H9 (cell line): ENCODE data around the gene SLC10A4. TPM values are rescaled to one million over a fixed set of nuclear protein-coding genes. Genes with fewer than 3 reads are reported as not detected.

Source experiments
- DNase-seq: peaks from one replicate; pipeline ENCODE4 v3.0.0-alpha.2; 2017
- H2AFZ ChIP-seq: one replicate; pipeline ENCODE4 v1.6.1; 2013; ENCODE audit warnings: mild to moderate bottlenecking, low read length, control low read depth, moderate library complexity
- H2AK5ac ChIP-seq: 2 replicates; pipeline ENCODE4 v1.6.1; 2013; ENCODE audit warnings: low read length, control low read depth, mixed read lengths; ENCODE audit not compliant: insufficient read length
- H2BK120ac ChIP-seq: one replicate; pipeline ENCODE4 v1.6.1; 2013; ENCODE audit warnings: low read depth, mild to moderate bottlenecking, low read length, control low read depth, inconsistent platforms; ENCODE audit not compliant: poor library complexity, severe bottlenecking
- H2BK12ac ChIP-seq: 2 replicates; pipeline ENCODE4 v1.6.1; 2013; ENCODE audit warnings: low read length, control low read depth, mixed read lengths, low read depth; ENCODE audit not compliant: insufficient read length
- H2BK15ac ChIP-seq: 2 replicates; pipeline ENCODE4 v1.6.1; 2013; ENCODE audit warnings: low read depth, low read length, control low read depth
- H2BK20ac ChIP-seq: one replicate; pipeline ENCODE4 v1.6.1; 2013; ENCODE audit warnings: low read depth, mild to moderate bottlenecking, low read length, control low read depth, inconsistent platforms; ENCODE audit not compliant: poor library complexity, severe bottlenecking
- H2BK5ac ChIP-seq: 2 replicates; pipeline ENCODE4 v1.6.1; 2013; ENCODE audit warnings: low read length, control low read depth, mixed read lengths; ENCODE audit not compliant: insufficient read length
- H3K14ac ChIP-seq: 2 replicates; pipeline ENCODE4 v1.6.1; 2013; ENCODE audit warnings: low read length, control low read depth; ENCODE audit not compliant: insufficient read depth
- H3K18ac ChIP-seq: 2 replicates; pipeline ENCODE4 v1.6.1; 2013; ENCODE audit warnings: low read depth, mild to moderate bottlenecking, mixed read lengths, low read length, control low read depth; ENCODE audit not compliant: insufficient read length
- H3K23ac ChIP-seq: 2 replicates; pipeline ENCODE4 v1.6.1; 2013; ENCODE audit warnings: low read length, control low read depth, mixed read lengths, low read depth; ENCODE audit not compliant: insufficient read length
- H3K23me2 ChIP-seq: 2 replicates; pipeline ENCODE4 v1.6.1; 2013; ENCODE audit warnings: low read depth, mild to moderate bottlenecking, mixed read lengths, low read length, control low read depth; ENCODE audit not compliant: insufficient read length, poor library complexity, severe bottlenecking
- H3K27ac ChIP-seq: 2 replicates; pipeline ENCODE4 v1.5.1; 2013; ENCODE audit warnings: low read length, control low read depth, mixed read lengths, low read depth; ENCODE audit not compliant: insufficient read length
- H3K27me3 ChIP-seq: 2 replicates; pipeline ENCODE4 v1.6.1; 2013; ENCODE audit warnings: low read length, control low read depth, inconsistent platforms; ENCODE audit not compliant: insufficient read depth
- H3K4ac ChIP-seq: 2 replicates; pipeline ENCODE4 v1.6.1; 2013; ENCODE audit warnings: low read depth, mild to moderate bottlenecking, control low read depth, inconsistent platforms, low read length, moderate library complexity
- H3K4me1 ChIP-seq: 2 replicates; pipeline ENCODE4 v1.6.1; 2013; ENCODE audit warnings: low read length, control low read depth, inconsistent platforms; ENCODE audit not compliant: insufficient read depth
- H3K4me2 ChIP-seq: 2 replicates; pipeline ENCODE4 v1.6.1; 2013; ENCODE audit warnings: low read length, control low read depth, mixed read lengths; ENCODE audit not compliant: insufficient read length, insufficient read depth
- H3K56ac ChIP-seq: 2 replicates; pipeline ENCODE4 v1.6.1; 2013; ENCODE audit warnings: low read depth, mild to moderate bottlenecking, mixed read lengths, low read length, control low read depth; ENCODE audit not compliant: insufficient read length
- H3K79me1 ChIP-seq: 2 replicates; pipeline ENCODE4 v1.6.1; 2013; ENCODE audit warnings: low read depth, mild to moderate bottlenecking, moderate library complexity, low read length, control low read depth, inconsistent platforms; ENCODE audit not compliant: insufficient read depth, poor library complexity, severe bottlenecking
- H3K79me2 ChIP-seq: 2 replicates; pipeline ENCODE4 v1.6.1; 2013; ENCODE audit warnings: low read length, control low read depth, inconsistent platforms; ENCODE audit not compliant: insufficient read depth
- H3K9ac ChIP-seq: 2 replicates; pipeline ENCODE4 v1.6.1; 2013; ENCODE audit warnings: low read length, control low read depth, mixed read lengths; ENCODE audit not compliant: insufficient read length; ENCODE audit errors: extremely low read depth
- H3K9me3 ChIP-seq: one replicate; pipeline ENCODE4 v1.6.1; 2013; ENCODE audit warnings: low read depth, low read length, inconsistent platforms; ENCODE audit not compliant: control insufficient read depth
- H3T11ph ChIP-seq: one replicate; pipeline ENCODE4 v1.6.1; 2013; ENCODE audit warnings: mild to moderate bottlenecking, low read length, control low read depth, inconsistent platforms
- H4K20me1 ChIP-seq: one replicate; pipeline ENCODE4 v1.6.1; 2013; ENCODE audit not compliant: control insufficient read depth, insufficient read length, insufficient read depth
- H4K5ac ChIP-seq: 2 replicates; pipeline ENCODE4 v1.6.1; 2013; ENCODE audit warnings: low read depth, mild to moderate bottlenecking, mixed read lengths, low read length, control low read depth; ENCODE audit not compliant: insufficient read length
- H4K8ac ChIP-seq: replicated peaks from 2 replicates; pipeline ENCODE4 v1.6.1; 2013; ENCODE audit warnings: low read length, control low read depth, mixed read lengths, low read depth; ENCODE audit not compliant: insufficient read length
- H4K91ac ChIP-seq: 2 replicates; pipeline ENCODE4 v1.6.1; 2013; ENCODE audit warnings: low read depth, mild to moderate bottlenecking, moderate library complexity, mixed read lengths, low read length, control low read depth; ENCODE audit not compliant: insufficient read length
- H3K27ac Mint-ChIP-seq, 3 experiments: 2 replicates in 2 of 3; 3 replicates in 1 of 3; pipeline ENCODE4 v1.8.0; 2020 to 2021; ENCODE audit warnings: mixed read lengths in 3 of 3, mild to moderate bottlenecking in 1 of 3, moderate library complexity in 1 of 3
- H3K27me3 Mint-ChIP-seq: 2 replicates; pipeline ENCODE4 v1.8.0; 2021; ENCODE audit warnings: low read depth, mild to moderate bottlenecking, moderate library complexity, mixed read lengths
- H3K36me3 Mint-ChIP-seq, 3 experiments: 2 replicates in 2 of 3; 3 replicates in 1 of 3; pipeline ENCODE4 v1.8.0; 2020 to 2021; ENCODE audit warnings: low read depth in 3 of 3, mixed read lengths in 3 of 3; ENCODE audit not compliant: insufficient read depth in 1 of 3
- H3K4me1 Mint-ChIP-seq, 2 experiments: 2 replicates each; pipeline ENCODE4 v1.8.0; 2020; ENCODE audit warnings: mixed read lengths in 2 of 2
- H3K4me3 Mint-ChIP-seq, 2 experiments: 2 replicates in 1 of 2; 3 replicates in 1 of 2; pipeline ENCODE4 v1.8.0; 2020 to 2021; ENCODE audit warnings: mild to moderate bottlenecking in 2 of 2, mixed read lengths in 2 of 2, moderate library complexity in 1 of 2
- H3K9me3 Mint-ChIP-seq, 2 experiments: 2 replicates in 1 of 2; 3 replicates in 1 of 2; pipeline ENCODE4 v1.8.0; 2020; ENCODE audit warnings: mild to moderate bottlenecking in 2 of 2, mixed read lengths in 2 of 2, moderate library complexity in 1 of 2
- WGBS: extraction: QIAGEN DNeasy Blood & Tissue Kit; methylation state at CpG from one replicate; pipeline ENCODE4 v1.1.7; 2013; ENCODE audit warnings: missing lambda C conversion rate, low lambda C conversion rate, mixed read lengths; ENCODE audit not compliant: insufficient read length; ENCODE audit errors: extremely low coverage; 5-methylcytosine and 5-hydroxymethylcytosine counted together
- total RNA-seq: library from RNA; stranded (reverse); gene quantifications from 2 replicates; pipeline ENCODE4 v1.2.1, GENCODE V29; 2021
- TF ChIP-seq, protein P1 (sequence below): fragments of 200-600 bp; sonication (generic); conservative IDR thresholded peaks from 3 replicates; pipeline ENCODE4 v1.8.0; 2021; ENCODE audit warnings: antibody characterized with exemption, mild to moderate bottlenecking

Gene SLC10A4
- total RNA-seq, 1 experiment from 2014 or later, result 1.7 TPM

DNA sequence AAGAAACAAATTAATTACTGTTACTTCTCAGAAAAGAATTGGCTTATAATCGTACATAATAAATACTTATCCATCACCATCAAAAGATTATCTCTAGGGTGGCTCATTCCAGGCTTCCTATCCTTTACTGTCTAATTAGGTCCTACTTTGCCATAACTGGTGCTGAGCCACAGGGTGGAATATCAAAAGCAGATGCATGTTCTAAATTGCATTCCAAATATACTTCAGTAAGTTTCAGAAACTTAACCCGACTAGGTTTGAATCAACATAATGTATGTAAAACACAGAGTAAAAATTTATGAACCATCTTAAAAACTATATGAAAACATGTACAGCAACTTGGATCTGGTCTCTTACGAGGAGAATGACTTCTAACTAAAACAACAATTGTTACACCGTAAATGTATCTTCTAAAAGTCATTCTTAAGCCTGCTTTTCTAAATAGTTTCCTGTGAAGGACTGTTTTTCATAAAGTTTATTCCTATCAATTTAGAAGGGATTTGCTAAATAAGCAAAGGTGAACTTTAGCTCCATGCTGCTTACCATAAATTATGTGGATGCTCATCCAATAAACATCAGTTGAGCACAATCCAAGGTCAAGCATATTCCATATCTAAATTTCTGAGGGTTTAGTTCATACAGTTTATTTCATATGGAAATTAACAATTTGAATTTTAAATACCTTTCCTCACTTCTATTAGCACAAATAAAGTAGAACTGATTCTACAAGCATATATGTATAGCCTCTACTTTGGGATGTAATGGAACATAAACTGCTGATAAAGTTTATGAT, 20.3 kb downstream of the SLC10A4 start:
- WGBS, result no CpG with 5 or more reads among the region's 4 CpGs
- H2BK12ac ChIP-seq, result no peak overlapping the region
- no peaks in the 10 kb centered on the region for H3K23me2 ChIP-seq
- no peak for DNase-seq
- no peak overlapping the region for H2AFZ ChIP-seq
- H3K27me3 ChIP-seq, result no peaks in the 10 kb centered on the region
- H3K56ac ChIP-seq, result no peak overlapping the region
- H3K4me2 ChIP-seq, result no peak overlapping the region
- TF ChIP-seq, protein P1, sequence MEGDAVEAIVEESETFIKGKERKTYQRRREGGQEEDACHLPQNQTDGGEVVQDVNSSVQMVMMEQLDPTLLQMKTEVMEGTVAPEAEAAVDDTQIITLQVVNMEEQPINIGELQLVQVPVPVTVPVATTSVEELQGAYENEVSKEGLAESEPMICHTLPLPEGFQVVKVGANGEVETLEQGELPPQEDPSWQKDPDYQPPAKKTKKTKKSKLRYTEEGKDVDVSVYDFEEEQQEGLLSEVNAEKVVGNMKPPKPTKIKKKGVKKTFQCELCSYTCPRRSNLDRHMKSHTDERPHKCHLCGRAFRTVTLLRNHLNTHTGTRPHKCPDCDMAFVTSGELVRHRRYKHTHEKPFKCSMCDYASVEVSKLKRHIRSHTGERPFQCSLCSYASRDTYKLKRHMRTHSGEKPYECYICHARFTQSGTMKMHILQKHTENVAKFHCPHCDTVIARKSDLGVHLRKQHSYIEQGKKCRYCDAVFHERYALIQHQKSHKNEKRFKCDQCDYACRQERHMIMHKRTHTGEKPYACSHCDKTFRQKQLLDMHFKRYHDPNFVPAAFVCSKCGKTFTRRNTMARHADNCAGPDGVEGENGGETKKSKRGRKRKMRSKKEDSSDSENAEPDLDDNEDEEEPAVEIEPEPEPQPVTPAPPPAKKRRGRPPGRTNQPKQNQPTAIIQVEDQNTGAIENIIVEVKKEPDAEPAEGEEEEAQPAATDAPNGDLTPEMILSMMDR, result no peak
- no peak overlapping the region for H2BK5ac ChIP-seq
- no peaks in the 10 kb centered on the region for H3K79me2 ChIP-seq
- Mint-ChIP-seq H3K4me3 (no peak overlapping the region), H3K9me3 (no peaks in the 10 kb centered on the region), H3K27me3 (no peaks in the 10 kb centered on the region), H3K4me1 (peaks cover 5 to 8% of the 10 kb centered on the region in 2 experiments), H3K27ac (no peak overlapping the region), H3K36me3 (peaks cover 7 to 28% (median 28%) of the 10 kb centered on the region in 3 experiments; a peak in 6 of 7 replicates)
- no peak overlapping the region for H2AK5ac ChIP-seq
- H3K14ac ChIP-seq, result no peak overlapping the region
- no peak overlapping the region for H3K4ac ChIP-seq
- no peak overlapping the region for H3K18ac ChIP-seq
- H4K20me1 ChIP-seq, result no peaks in the 10 kb centered on the region
- H3K9ac ChIP-seq, result no peak overlapping the region
- H3K27ac ChIP-seq, result no peak overlapping the region
- H2BK120ac ChIP-seq, result no peak overlapping the region
- H3T11ph ChIP-seq, result no peak overlapping the region
- no peak overlapping the region for H4K91ac ChIP-seq
- no peaks in the 10 kb centered on the region for H3K9me3 ChIP-seq
- no peaks in the 10 kb centered on the region for H3K79me1 ChIP-seq
- H2BK15ac ChIP-seq, result no peak overlapping the region
- H3K4me1 ChIP-seq, result no peaks in the 10 kb centered on the region; the same call in 1 of the 2 replicates
- H4K5ac ChIP-seq, result no peak overlapping the region
- no peak overlapping the region for H2BK20ac ChIP-seq
- H4K8ac ChIP-seq, result no peak overlapping the region
- no peak overlapping the region for H3K23ac ChIP-seq
